Caco-2 (cell line): Measurements from ENCODE around the gene ARV1. TPM values are rescaled to one million over a fixed set of nuclear protein-coding genes. Genes with fewer than 3 reads are reported as not detected.

ENCODE experiments used
- BruUV-seq: library from RNA; stranded (reverse); fragments of 400-500 nt; replicated peaks from 2 replicates; lab custom pipeline; 2021; lab: Mats Ljungman, UMichigan
- CTCF ChIA-PET: fragments of 300-600 bp; sonication (Branson Sonifier 250); formaldehyde crosslinking; loops from one replicate; lab custom pipeline; 2022; ENCODE audit warnings: antibody characterized with exemption; lab: Charles Lee
- POLR2A ChIA-PET: fragments of 300-600 bp; sonication (Branson Sonifier 250); formaldehyde crosslinking; loops from one replicate; lab custom pipeline; 2022; ENCODE audit warnings: antibody characterized with exemption; lab: Charles Lee
- DNase-seq, 2 experiments: peaks; one replicate each; pipeline versions ENCODE4 v3.0.0 to v3.0.0-alpha.2; 2020 to 2022
- H3K27me3 ChIP-seq: replicated peaks from 2 replicates; pipeline ENCODE4 v1.6.0; 2011; ENCODE audit warnings: low read length; ENCODE audit not compliant: control insufficient read depth, insufficient read depth
- H3K36me3 ChIP-seq: 2 replicates; pipeline ENCODE4 v1.5.1; 2011; ENCODE audit warnings: low read length; ENCODE audit not compliant: control insufficient read depth, insufficient read depth
- H3K4me1 ChIP-seq: fragments of 250-450 bp; sonication (Bioruptor Pico); 2 replicates; pipeline ENCODE4 v1.5.1; 2020; ENCODE audit warnings: mild to moderate bottlenecking
- H3K4me3 ChIP-seq: 2 replicates; pipeline ENCODE4 v1.5.1; 2011; ENCODE audit warnings: low read depth, mild to moderate bottlenecking, control low read depth, low read length
- H3K9me3 ChIP-seq: fragments of 250-450 bp; sonication (Bioruptor Pico); 2 replicates; pipeline ENCODE4 v1.5.1; 2020; ENCODE audit warnings: mild to moderate bottlenecking, moderate library complexity
- H3K27ac Mint-ChIP-seq: one replicate; pipeline ENCODE4 v1.8.0; 2022; ENCODE audit warnings: mixed read lengths; ENCODE audit not compliant: unreplicated experiment
- H3K27me3 Mint-ChIP-seq: one replicate; pipeline ENCODE4 v1.8.0; 2022; ENCODE audit warnings: mixed read lengths; ENCODE audit not compliant: insufficient read depth, unreplicated experiment
- H3K36me3 Mint-ChIP-seq: one replicate; pipeline ENCODE4 v1.8.0; 2022; ENCODE audit warnings: mild to moderate bottlenecking, mixed read lengths; ENCODE audit not compliant: insufficient read depth, unreplicated experiment
- H3K4me1 Mint-ChIP-seq: one replicate; pipeline ENCODE4 v1.8.0; 2022; ENCODE audit warnings: low read depth, mixed read lengths; ENCODE audit not compliant: unreplicated experiment
- H3K4me3 Mint-ChIP-seq: one replicate; pipeline ENCODE4 v1.8.0; 2022; ENCODE audit warnings: mild to moderate bottlenecking, moderate library complexity, mixed read lengths; ENCODE audit not compliant: unreplicated experiment
- H3K9me3 Mint-ChIP-seq: one replicate; pipeline ENCODE4 v1.8.0; 2022; ENCODE audit warnings: mixed read lengths; ENCODE audit not compliant: unreplicated experiment
- intact Hi-C: fragments of 100-400 bp; cut with micrococcal nuclease; formaldehyde crosslinking; loops from one replicate; pipeline ENCODE4 v1.10.0; 2022; ENCODE audit not compliant: unreplicated experiment
- total RNA-seq: library from RNA; stranded (reverse); gene quantifications from 2 replicates; pipeline ENCODE4 v1.2.3, GENCODE V29; 2022
- TF ChIP-seq, protein P1 (sequence below), 2 experiments: fragments of 200-600 bp in 1 of 2; IDR thresholded peaks; 1 replicate in 1 of 2; 2 replicates in 1 of 2; pipeline versions ENCODE4 v1.5.1 to v1.8.0; 2011 to 2022; ENCODE audit warnings: antibody characterized with exemption in 1 of 2, control low read depth in 1 of 2, inconsistent platforms in 1 of 2, low read depth in 1 of 2, low read length in 1 of 2, mild to moderate bottlenecking in 1 of 2, moderate library complexity in 1 of 2; ENCODE audit not compliant: insufficient read depth in 1 of 2, severe bottlenecking in 1 of 2, unreplicated experiment in 1 of 2

ARV1 gene
- total RNA-seq, 1 experiment from 2014 or later, result 9.8 TPM

GRCh38 chr1:230985711-230986110 lies 6.8 kb downstream of the ARV1 start:
- intact Hi-C loops, result no loop called here

GRCh38 chr1:230986976-230987375 lies 8.1 kb downstream of the ARV1 start:
- TF ChIP-seq, protein P1, sequence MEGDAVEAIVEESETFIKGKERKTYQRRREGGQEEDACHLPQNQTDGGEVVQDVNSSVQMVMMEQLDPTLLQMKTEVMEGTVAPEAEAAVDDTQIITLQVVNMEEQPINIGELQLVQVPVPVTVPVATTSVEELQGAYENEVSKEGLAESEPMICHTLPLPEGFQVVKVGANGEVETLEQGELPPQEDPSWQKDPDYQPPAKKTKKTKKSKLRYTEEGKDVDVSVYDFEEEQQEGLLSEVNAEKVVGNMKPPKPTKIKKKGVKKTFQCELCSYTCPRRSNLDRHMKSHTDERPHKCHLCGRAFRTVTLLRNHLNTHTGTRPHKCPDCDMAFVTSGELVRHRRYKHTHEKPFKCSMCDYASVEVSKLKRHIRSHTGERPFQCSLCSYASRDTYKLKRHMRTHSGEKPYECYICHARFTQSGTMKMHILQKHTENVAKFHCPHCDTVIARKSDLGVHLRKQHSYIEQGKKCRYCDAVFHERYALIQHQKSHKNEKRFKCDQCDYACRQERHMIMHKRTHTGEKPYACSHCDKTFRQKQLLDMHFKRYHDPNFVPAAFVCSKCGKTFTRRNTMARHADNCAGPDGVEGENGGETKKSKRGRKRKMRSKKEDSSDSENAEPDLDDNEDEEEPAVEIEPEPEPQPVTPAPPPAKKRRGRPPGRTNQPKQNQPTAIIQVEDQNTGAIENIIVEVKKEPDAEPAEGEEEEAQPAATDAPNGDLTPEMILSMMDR (IDR thresholded peaks at IDR 0.05; ENCODE audit: insufficient read depth in 1 of 2, low read depth in 1 of 2, low read length in 1 of 2, severe bottlenecking in 1 of 2, unreplicated experiment in 1 of 2), result no peak
- H3K27ac Mint-ChIP-seq, result no peak overlapping the region
- peaks cover 25% of the 10 kb centered on the region for H3K4me1 Mint-ChIP-seq
- Histone ChIP-seq H3K36me3 (no peaks in the 10 kb centered on the region), H3K4me3 (no peak overlapping the region), H3K9me3 (no peaks in the 10 kb centered on the region), H3K4me1 (peaks cover 21% of the 10 kb centered on the region), H3K27me3 (no peaks in the 10 kb centered on the region)
- H3K4me3 Mint-ChIP-seq, result no peak overlapping the region
- peaks cover 6% of the 10 kb centered on the region for H3K36me3 Mint-ChIP-seq
- ChIA-PET CTCF (no interaction called here), POLR2A (interaction anchor here (0.6 kb wide), 1 partner anchor 118 kb away, joined by 3 read pairs; no protein-coding TSS in a partner anchor)
- no peaks in the 10 kb centered on the region for H3K27me3 Mint-ChIP-seq
- BruUV-seq, result no TSS peak
- intact Hi-C loops, result no loop called here
- H3K9me3 Mint-ChIP-seq, result no peaks in the 10 kb centered on the region
- DNase-seq, result no peak

More at GRCh38 chr1:230985711-230986110, 6.8 kb downstream of the ARV1 start:
- H3K4me3 Mint-ChIP-seq, result no peak overlapping the region
- Histone ChIP-seq H3K27me3 (no peaks in the 10 kb centered on the region), H3K9me3 (no peaks in the 10 kb centered on the region), H3K4me1 (peaks cover 21% of the 10 kb centered on the region), H3K4me3 (no peak overlapping the region), H3K36me3 (0 out of 2 replicates have a peak, but pooled peaks cover 1% of the 10 kb centered on the region)
- H3K9me3 Mint-ChIP-seq, result no peaks in the 10 kb centered on the region
- H3K4me1 Mint-ChIP-seq, result peaks cover 14% of the 10 kb centered on the region
- H3K27me3 Mint-ChIP-seq, result no peaks in the 10 kb centered on the region
- no peak for DNase-seq
- POLR2A ChIA-PET, result no interaction called here
- CTCF ChIA-PET, result interaction anchor here (0.6 kb wide), 1 partner anchor 269 kb away, joined by 3 read pairs; no protein-coding TSS in a partner anchor
- no TSS peak for BruUV-seq
- no peak overlapping the region for H3K27ac Mint-ChIP-seq
- H3K36me3 Mint-ChIP-seq, result peaks cover 6% of the 10 kb centered on the region
- TF ChIP-seq, protein P1 (IDR thresholded peaks at IDR 0.05; ENCODE audit: insufficient read depth in 1 of 2, low read depth in 1 of 2, low read length in 1 of 2, severe bottlenecking in 1 of 2, unreplicated experiment in 1 of 2), result no peak

DNA sequence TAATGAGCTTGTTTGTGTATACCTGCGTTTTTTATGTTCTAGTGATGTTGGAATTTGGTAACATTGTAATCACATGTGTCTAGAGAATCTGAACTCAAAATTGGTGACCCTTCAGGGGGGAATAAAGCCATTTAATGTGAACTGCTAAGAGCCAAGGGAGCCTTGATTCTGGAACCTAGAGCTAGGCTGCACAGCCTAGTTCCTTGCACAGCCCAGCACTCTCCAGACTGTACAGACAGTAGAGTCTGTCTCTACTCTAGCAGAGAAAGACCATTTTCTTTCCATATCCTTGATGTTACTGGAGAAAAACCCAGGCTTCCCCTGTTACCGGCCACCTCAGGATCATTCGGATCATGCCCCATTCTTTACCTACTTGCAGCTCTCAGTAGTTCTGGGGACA lies 8.6 kb downstream of the ARV1 start:
- H3K27me3 Mint-ChIP-seq, result no peaks in the 10 kb centered on the region
- ChIA-PET POLR2A (interaction anchor here (0.6 kb wide), 1 partner anchor 119 kb away, joined by 3 read pairs; no protein-coding TSS in a partner anchor), CTCF (no interaction called here)
- H3K4me3 Mint-ChIP-seq, result no peak overlapping the region
- BruUV-seq, result no TSS peak
- no peaks in the 10 kb centered on the region for H3K9me3 Mint-ChIP-seq
- Histone ChIP-seq H3K36me3 (no peaks in the 10 kb centered on the region), H3K4me3 (no peak overlapping the region), H3K9me3 (no peaks in the 10 kb centered on the region), H3K27me3 (no peaks in the 10 kb centered on the region), H3K4me1 (peaks cover 21% of the 10 kb centered on the region)
- intact Hi-C loops, result no loop called here
- peaks cover 6% of the 10 kb centered on the region for H3K36me3 Mint-ChIP-seq
- no peak overlapping the region for H3K27ac Mint-ChIP-seq
- DNase-seq, result no peak
- TF ChIP-seq, protein P1 (IDR thresholded peaks at IDR 0.05; ENCODE audit: insufficient read depth in 1 of 2, low read depth in 1 of 2, low read length in 1 of 2, severe bottlenecking in 1 of 2, unreplicated experiment in 1 of 2), result no peak
- peaks cover 30% of the 10 kb centered on the region for H3K4me1 Mint-ChIP-seq
